NT2/D1 (cell line): ENCODE measurements around the gene ZNF467.

Experiments used
- DNase-seq: peaks from one replicate; pipeline ENCODE4 v3.0.0-alpha.2; 2011; ENCODE audit warnings: low read depth, low spot score
- H3K27me3 ChIP-seq: 2 replicates; pipeline ENCODE4 v1.6.0; 2011; ENCODE audit warnings: mild to moderate bottlenecking; ENCODE audit not compliant: insufficient read length, insufficient read depth
- H3K36me3 ChIP-seq: 2 replicates; pipeline ENCODE4 v1.6.1; 2011; ENCODE audit warnings: mild to moderate bottlenecking, low read length, mixed read lengths; ENCODE audit not compliant: insufficient read depth, insufficient read length
- H3K4me1 ChIP-seq: 2 replicates; pipeline ENCODE4 v1.5.1; 2011; ENCODE audit not compliant: insufficient read depth, insufficient read length
- H3K4me3 ChIP-seq: 2 replicates; pipeline ENCODE4 v1.5.1; 2011; ENCODE audit warnings: low read depth; ENCODE audit not compliant: insufficient read length
- H3K9ac ChIP-seq: 2 replicates; pipeline ENCODE4 v1.6.0; 2011; ENCODE audit warnings: low read depth; ENCODE audit not compliant: insufficient read length
- H3K9me3 ChIP-seq: 2 replicates; pipeline ENCODE4 v1.5.1; 2011; ENCODE audit warnings: mild to moderate bottlenecking, low read length; ENCODE audit not compliant: insufficient read depth
- SUZ12 ChIP-seq: IDR thresholded peaks from 2 replicates; pipeline ENCODE4 v1.6.1; 2011; ENCODE audit not compliant: insufficient read length, insufficient read depth; ENCODE audit errors: extremely low read depth
- YY1 ChIP-seq: IDR thresholded peaks from 2 replicates; pipeline ENCODE4 v1.6.1; 2011; ENCODE audit not compliant: insufficient read length, insufficient read depth
- ZNF274 ChIP-seq: IDR thresholded peaks from 2 replicates; pipeline ENCODE4 v1.6.1; 2011; ENCODE audit warnings: mild to moderate bottlenecking, low read depth, low read length

The ZNF467 gene

GRCh38 chr7:149799397-149800168 is 26.2 kb upstream of the ZNF467 start:
- no peaks in the 10 kb centered on the region for H3K27me3 ChIP-seq
- DNase-seq = peak; percentile 38
- no peak overlapping the region for H3K4me3 ChIP-seq
- H3K9me3 ChIP-seq = no peaks in the 10 kb centered on the region
- TF ChIP-seq SUZ12 = no peak
- no peak for TF ChIP-seq ZNF274
- no peak for TF ChIP-seq YY1
- H3K4me1 ChIP-seq = peaks cover 7% of the 10 kb centered on the region
- no peaks in the 10 kb centered on the region for H3K36me3 ChIP-seq
- no peak overlapping the region for H3K9ac ChIP-seq

GRCh38 chr7:149797771-149798170 is 24.4 kb upstream of the ZNF467 start:
- H3K9me3 ChIP-seq = no peaks in the 10 kb centered on the region
- H3K27me3 ChIP-seq = no peaks in the 10 kb centered on the region
- peaks cover 7% of the 10 kb centered on the region for H3K4me1 ChIP-seq
- H3K4me3 ChIP-seq = no peak overlapping the region
- DNase-seq = no peak
- no peak for TF ChIP-seq SUZ12
- TF ChIP-seq YY1 = no peak
- TF ChIP-seq ZNF274 = no peak
- no peaks in the 10 kb centered on the region for H3K36me3 ChIP-seq
- no peak overlapping the region for H3K9ac ChIP-seq

GRCh38 chr7:149796287-149796860 is 23.0 kb upstream of the ZNF467 start:
- Histone ChIP-seq H3K9ac (no peak overlapping the region), H3K4me3 (no peak overlapping the region), H3K9me3 (no peaks in the 10 kb centered on the region), H3K4me1 (peaks cover 7% of the 10 kb centered on the region), H3K36me3 (no peaks in the 10 kb centered on the region), H3K27me3 (peaks cover under 1% of the 10 kb centered on the region)
- no peak for DNase-seq
- TF ChIP-seq YY1 (no peak), ZNF274 (no peak), SUZ12 (no peak)

- DNase-seq = no peak
- no peak overlapping the region for H3K4me3 ChIP-seq
- no peaks in the 10 kb centered on the region for H3K9me3 ChIP-seq
- H3K9ac ChIP-seq = no peak overlapping the region
- H3K4me1 ChIP-seq = peaks cover 7% of the 10 kb centered on the region
- TF ChIP-seq ZNF274 (no peak), YY1 (no peak), SUZ12 (no peak)
- H3K27me3 ChIP-seq = peaks cover 12% of the 10 kb centered on the region
- H3K36me3 ChIP-seq = no peaks in the 10 kb centered on the region
Measured at GRCh38 chr7:149795126-149795525, 21.7 kb upstream of the ZNF467 start.

GRCh38 chr7:149794661-149795060 is 21.3 kb upstream of the ZNF467 start:
- Histone ChIP-seq H3K4me1 (peaks cover 7% of the 10 kb centered on the region), H3K27me3 (peaks cover 15% of the 10 kb centered on the region), H3K9me3 (no peaks in the 10 kb centered on the region), H3K36me3 (no peaks in the 10 kb centered on the region), H3K4me3 (no peak overlapping the region), H3K9ac (no peak overlapping the region)
- DNase-seq = no peak
- TF ChIP-seq YY1 (no peak), ZNF274 (no peak), SUZ12 (no peak)

- H3K9me3 ChIP-seq = no peaks in the 10 kb centered on the region
- H3K4me3 ChIP-seq = no peak overlapping the region
- H3K4me1 ChIP-seq = peaks cover 9% of the 10 kb centered on the region
- no peak overlapping the region for H3K9ac ChIP-seq
- TF ChIP-seq SUZ12 (no peak), ZNF274 (no peak), YY1 (no peak)
- peaks cover 21% of the 10 kb centered on the region for H3K27me3 ChIP-seq
- no peaks in the 10 kb centered on the region for H3K36me3 ChIP-seq
- no peak for DNase-seq
Measured at GRCh38 chr7:149793261-149793660, 19.9 kb upstream of the ZNF467 start.

- peaks cover 21% of the 10 kb centered on the region for H3K27me3 ChIP-seq
- no peaks in the 10 kb centered on the region for H3K9me3 ChIP-seq
- no peak overlapping the region for H3K9ac ChIP-seq
- peaks cover 6% of the 10 kb centered on the region for H3K4me1 ChIP-seq
- no peak for DNase-seq
- TF ChIP-seq ZNF274 (no peak), YY1 (no peak), SUZ12 (no peak)
- no peaks in the 10 kb centered on the region for H3K36me3 ChIP-seq
- H3K4me3 ChIP-seq = no peak overlapping the region
Measured at GRCh38 chr7:149792220-149792595, 18.8 kb upstream of the ZNF467 start.
